ENCODE results near the gene SH3GL3. TPM values are rescaled to one million over a fixed set of nuclear protein-coding genes. Genes with fewer than 3 reads are reported as not detected.

SH3GL3 gene
- total RNA-seq, 1 donor from 2014 or later: 2.8 TPM

GRCh38 chr15:83653288-83653638, 206.1 kb downstream of the SH3GL3 start:
- H3K9me3 Mint-ChIP-seq (ENCODE audit: unreplicated experiment): no peaks in the 10 kb centered on the region
- no peaks in the 10 kb centered on the region for H3K4me1 Mint-ChIP-seq (ENCODE audit: low read depth, unreplicated experiment)
- no peak overlapping the region for H3K4me3 Mint-ChIP-seq (ENCODE audit: unreplicated experiment)
- TF ChIP-seq, protein P1, sequence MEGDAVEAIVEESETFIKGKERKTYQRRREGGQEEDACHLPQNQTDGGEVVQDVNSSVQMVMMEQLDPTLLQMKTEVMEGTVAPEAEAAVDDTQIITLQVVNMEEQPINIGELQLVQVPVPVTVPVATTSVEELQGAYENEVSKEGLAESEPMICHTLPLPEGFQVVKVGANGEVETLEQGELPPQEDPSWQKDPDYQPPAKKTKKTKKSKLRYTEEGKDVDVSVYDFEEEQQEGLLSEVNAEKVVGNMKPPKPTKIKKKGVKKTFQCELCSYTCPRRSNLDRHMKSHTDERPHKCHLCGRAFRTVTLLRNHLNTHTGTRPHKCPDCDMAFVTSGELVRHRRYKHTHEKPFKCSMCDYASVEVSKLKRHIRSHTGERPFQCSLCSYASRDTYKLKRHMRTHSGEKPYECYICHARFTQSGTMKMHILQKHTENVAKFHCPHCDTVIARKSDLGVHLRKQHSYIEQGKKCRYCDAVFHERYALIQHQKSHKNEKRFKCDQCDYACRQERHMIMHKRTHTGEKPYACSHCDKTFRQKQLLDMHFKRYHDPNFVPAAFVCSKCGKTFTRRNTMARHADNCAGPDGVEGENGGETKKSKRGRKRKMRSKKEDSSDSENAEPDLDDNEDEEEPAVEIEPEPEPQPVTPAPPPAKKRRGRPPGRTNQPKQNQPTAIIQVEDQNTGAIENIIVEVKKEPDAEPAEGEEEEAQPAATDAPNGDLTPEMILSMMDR (IDR thresholded peaks at IDR 0.05; ENCODE audit: partially characterized antibody, unreplicated experiment): no peak
- no peak for DNase-seq
- no peak overlapping the region for H3K27ac Mint-ChIP-seq (ENCODE audit: unreplicated experiment)
- H3K36me3 Mint-ChIP-seq (ENCODE audit: unreplicated experiment): no peaks in the 10 kb centered on the region
- peaks cover 16% of the 10 kb centered on the region for H3K27me3 Mint-ChIP-seq (ENCODE audit: unreplicated experiment)

DNA sequence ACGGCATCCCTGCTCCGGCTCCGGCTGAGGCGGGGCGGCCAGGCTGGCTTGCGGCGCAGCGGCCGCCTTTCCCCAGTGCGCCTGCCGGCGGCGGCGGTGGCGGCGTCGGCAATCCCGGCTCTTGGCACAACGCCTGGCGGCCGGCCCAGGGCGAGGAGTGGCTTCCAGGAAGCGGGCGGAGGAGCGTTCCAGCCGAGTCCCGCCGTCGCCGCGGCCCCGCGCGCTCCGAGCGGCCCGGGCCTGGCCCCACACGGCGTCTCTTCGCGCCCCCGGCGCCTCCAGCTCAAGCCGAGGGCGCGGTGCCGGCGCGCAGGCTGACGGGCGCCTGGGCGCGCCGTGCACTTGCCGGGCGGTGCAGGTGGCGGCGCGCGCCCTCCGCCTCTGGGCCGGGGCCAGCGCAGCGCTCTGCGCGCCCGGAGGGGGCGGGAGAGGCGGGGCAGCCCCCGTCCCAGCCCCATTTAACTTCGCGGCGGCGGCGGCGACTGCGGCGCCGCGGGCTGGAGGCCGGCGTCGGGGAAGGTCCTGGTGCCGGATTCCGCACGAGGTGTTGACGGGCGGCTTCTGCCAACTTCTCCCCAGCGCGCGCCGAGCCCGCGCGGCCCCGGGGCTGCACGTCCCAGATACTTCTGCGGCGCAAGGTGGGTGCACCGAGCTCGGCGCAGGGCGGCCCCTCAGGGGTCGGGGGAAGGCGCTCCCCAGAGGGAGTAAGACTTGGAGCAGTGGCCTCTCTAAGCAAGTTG, 206.7 kb downstream of the SH3GL3 start, which contains the start of gene ADAMTSL3:
ADAMTSL3 (plus strand) TSS at position 485 of the 740 bp plus-strand sequence. CDS start 1,639 bp downstream, outside the sequence.
- peaks cover 16% of the 10 kb centered on the region for H3K27me3 Mint-ChIP-seq (ENCODE audit: unreplicated experiment)
- H3K9me3 Mint-ChIP-seq (ENCODE audit: unreplicated experiment): no peaks in the 10 kb centered on the region
- DNase-seq: peak; percentile 67
- H3K4me3 Mint-ChIP-seq (ENCODE audit: unreplicated experiment): peak within 1 kb of the TSS; percentile 33
- no peaks in the 10 kb centered on the region for H3K36me3 Mint-ChIP-seq (ENCODE audit: unreplicated experiment)
- H3K4me1 Mint-ChIP-seq (ENCODE audit: low read depth, unreplicated experiment): no peaks in the 10 kb centered on the region
- TF ChIP-seq, protein P1 (IDR thresholded peaks at IDR 0.05; ENCODE audit: partially characterized antibody, unreplicated experiment): no peak
- H3K27ac Mint-ChIP-seq (ENCODE audit: unreplicated experiment): no peak within 1 kb of the TSS

DNA sequence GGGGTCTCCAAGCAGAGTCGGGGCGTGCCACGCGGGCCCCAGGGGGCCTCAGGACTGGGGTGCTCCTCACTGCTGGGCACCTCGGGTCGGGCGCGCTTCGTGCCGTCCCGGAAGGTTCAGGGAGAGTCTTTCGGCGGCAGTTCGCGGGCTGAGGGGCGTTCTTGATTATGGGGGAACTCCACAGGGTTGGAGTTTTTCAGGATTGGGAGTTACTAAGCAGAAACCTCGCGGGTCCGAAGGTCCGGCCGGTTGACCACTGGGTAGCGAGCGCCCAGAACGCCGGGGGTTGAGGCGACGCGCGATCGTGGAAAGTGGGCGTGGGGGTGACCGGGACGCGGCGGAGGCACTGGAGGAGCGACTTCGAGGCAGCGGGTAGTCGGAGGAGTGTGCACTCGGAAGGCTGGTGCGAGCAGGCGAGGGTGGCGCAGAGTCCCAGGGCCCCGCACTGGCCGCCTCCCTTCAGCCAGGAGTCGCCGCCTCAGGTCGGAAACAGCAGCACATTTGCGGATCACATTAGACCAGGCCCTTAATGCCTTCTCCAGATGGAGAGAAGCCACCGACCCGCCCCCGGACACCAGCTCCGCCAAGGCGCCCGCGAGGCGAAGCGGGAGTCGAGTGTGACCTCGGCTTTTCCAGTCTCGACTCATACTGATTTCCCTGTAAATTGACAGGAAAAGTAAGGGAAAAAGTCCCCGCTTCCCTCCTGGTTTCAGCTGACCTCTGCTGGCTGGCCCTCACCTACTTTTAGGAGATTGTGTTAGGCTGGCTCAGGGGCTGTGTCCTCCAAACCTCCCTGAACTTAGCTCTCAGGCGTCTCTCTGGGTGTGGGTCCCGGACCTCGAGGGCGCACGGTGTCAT, 207.5 kb downstream of the SH3GL3 start:
- H3K4me3 Mint-ChIP-seq (ENCODE audit: unreplicated experiment): peak overlapping the region; percentile 33
- TF ChIP-seq, protein P1 (IDR thresholded peaks at IDR 0.05; ENCODE audit: partially characterized antibody, unreplicated experiment): no peak
- no peaks in the 10 kb centered on the region for H3K36me3 Mint-ChIP-seq (ENCODE audit: unreplicated experiment)
- no peaks in the 10 kb centered on the region for H3K4me1 Mint-ChIP-seq (ENCODE audit: low read depth, unreplicated experiment)
- H3K27me3 Mint-ChIP-seq (ENCODE audit: unreplicated experiment): peaks cover 16% of the 10 kb centered on the region
- DNase-seq: peak; percentile 31
- no peaks in the 10 kb centered on the region for H3K9me3 Mint-ChIP-seq (ENCODE audit: unreplicated experiment)
- no peak overlapping the region for H3K27ac Mint-ChIP-seq (ENCODE audit: unreplicated experiment)

GRCh38 chr15:83655237-83655616, 208.1 kb downstream of the SH3GL3 start:
- TF ChIP-seq, protein P1 (IDR thresholded peaks at IDR 0.05; ENCODE audit: partially characterized antibody, unreplicated experiment): no peak
- Mint-ChIP-seq H3K36me3 (ENCODE audit: unreplicated experiment) (no peaks in the 10 kb centered on the region), H3K4me1 (ENCODE audit: low read depth, unreplicated experiment) (no peaks in the 10 kb centered on the region), H3K4me3 (ENCODE audit: unreplicated experiment) (no peak overlapping the region), H3K27ac (ENCODE audit: unreplicated experiment) (no peak overlapping the region), H3K9me3 (ENCODE audit: unreplicated experiment) (no peaks in the 10 kb centered on the region), H3K27me3 (ENCODE audit: unreplicated experiment) (peaks cover 16% of the 10 kb centered on the region)
- no peak for DNase-seq

Measured in glutamatergic neuron (in vitro differentiated cells).